Activated B cell treated with CpG ODN at 0.5 μM for 24 hours (primary cell): ENCODE results near the gene PSMD9. TPM values are rescaled to one million over a fixed set of nuclear protein-coding genes. Genes with fewer than 3 reads are reported as not detected.

Source experiments
- ATAC-seq: fragments of 200-7000 bp; cut with Tn5 transposase; one replicate; pipeline ENCODE4 v1.10.0; 2021; ENCODE audit warnings: low read depth, mild to moderate bottlenecking, moderate library complexity
- CTCF ChIA-PET: fragments of 350-600 bp; sonication (Branson Sonifier 250); formaldehyde crosslinking; loops from one replicate; lab custom pipeline; 2021; ENCODE audit warnings: antibody characterized with exemption; lab: Charles Lee
- POLR2A ChIA-PET: fragments of 350-600 bp; sonication (Branson Sonifier 250); formaldehyde crosslinking; loops from one replicate; lab custom pipeline; 2021; ENCODE audit warnings: antibody characterized with exemption; lab: Charles Lee
- DNase-seq: peaks from one replicate; pipeline ENCODE4 v3.0.0; 2022
- H3K27ac Mint-ChIP-seq: one replicate; pipeline ENCODE4 v1.8.0; 2020; ENCODE audit warnings: mixed read lengths
- H3K27me3 Mint-ChIP-seq: one replicate; pipeline ENCODE4 v1.8.0; 2021; ENCODE audit warnings: mixed read lengths
- H3K36me3 Mint-ChIP-seq: one replicate; pipeline ENCODE4 v1.8.0; 2021; ENCODE audit warnings: low read depth, mixed read lengths
- H3K4me1 Mint-ChIP-seq: one replicate; pipeline ENCODE4 v1.8.0; 2021; ENCODE audit warnings: mixed read lengths
- H3K4me3 Mint-ChIP-seq: one replicate; pipeline ENCODE4 v1.8.0; 2020; ENCODE audit warnings: mild to moderate bottlenecking, mixed read lengths
- H3K9me3 Mint-ChIP-seq: one replicate; pipeline ENCODE4 v1.8.0; 2020; ENCODE audit warnings: mixed read lengths
- intact Hi-C: fragments of 100-400 bp; cut with micrococcal nuclease; formaldehyde crosslinking; loops from one replicate; pipeline ENCODE4 v1.15.1; 2024
- total RNA-seq: library from RNA; stranded (reverse); gene quantifications from 2 replicates; pipeline ENCODE4 v1.2.3, GENCODE V29; 2022
- TF ChIP-seq, protein P1 (sequence below): fragments of 200-600 bp; IDR thresholded peaks from one replicate; pipeline ENCODE4 v1.8.0; 2022; ENCODE audit warnings: antibody characterized with exemption, mild to moderate bottlenecking

PSMD9 gene
- total RNA-seq, 1 donor from 2014 or later = 40.2 TPM

DNA sequence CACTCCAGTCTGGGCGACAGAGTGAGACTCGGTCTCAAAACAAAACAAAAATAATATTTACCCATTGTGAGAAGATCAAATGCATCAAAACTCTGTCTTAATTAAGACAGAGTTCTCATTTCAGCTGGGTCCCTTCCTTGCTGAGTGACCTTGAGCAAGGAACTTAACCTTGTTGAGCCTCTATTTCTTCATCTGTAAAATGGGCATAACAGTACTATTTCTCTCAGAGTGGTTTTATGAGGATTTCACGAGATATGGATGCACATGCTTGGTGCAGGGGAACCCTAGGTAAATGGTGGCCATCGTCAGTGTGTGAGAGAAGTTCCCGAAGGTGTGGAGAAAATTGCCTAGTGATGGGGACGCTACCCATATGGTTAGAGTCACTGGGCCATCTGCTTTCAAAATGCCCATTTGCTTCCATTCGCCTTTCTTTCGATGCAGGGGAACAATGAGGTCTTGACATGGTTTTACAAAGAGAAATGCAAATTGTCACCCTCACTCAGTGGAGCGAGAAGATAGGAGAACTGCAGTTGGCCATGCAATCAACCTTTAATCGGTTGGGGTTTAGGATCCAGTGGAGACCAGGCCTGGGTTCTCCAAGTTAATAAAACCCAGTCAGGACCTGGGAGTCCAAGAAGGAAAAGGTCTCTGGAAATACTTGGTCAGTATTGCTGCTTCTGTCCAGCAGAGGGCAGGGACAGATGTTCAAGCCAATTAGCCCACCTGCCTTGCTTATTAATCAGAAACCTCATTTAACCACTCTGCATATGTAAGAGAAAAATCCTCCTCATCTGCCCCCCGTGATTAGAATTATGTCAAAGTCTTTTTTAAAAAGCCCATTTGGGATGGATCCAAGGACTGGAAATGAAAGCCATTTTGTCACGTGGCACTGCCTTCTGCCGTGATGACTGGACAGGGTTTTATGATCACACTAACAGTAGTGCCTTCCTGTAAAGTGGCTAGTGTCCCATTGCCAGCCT lies 67.0 kb downstream of the PSMD9 start:
- Mint-ChIP-seq H3K9me3 (no peaks in the 10 kb centered on the region), H3K27ac (no peak overlapping the region), H3K27me3 (no peaks in the 10 kb centered on the region), H3K4me3 (no peak overlapping the region), H3K4me1 (peaks cover 21% of the 10 kb centered on the region), H3K36me3 (no peaks in the 10 kb centered on the region)
- ChIA-PET POLR2A (no interaction called here), CTCF (no interaction called here)
- DNase-seq = no peak
- ATAC-seq = peak; percentile 21
- TF ChIP-seq, protein P1, sequence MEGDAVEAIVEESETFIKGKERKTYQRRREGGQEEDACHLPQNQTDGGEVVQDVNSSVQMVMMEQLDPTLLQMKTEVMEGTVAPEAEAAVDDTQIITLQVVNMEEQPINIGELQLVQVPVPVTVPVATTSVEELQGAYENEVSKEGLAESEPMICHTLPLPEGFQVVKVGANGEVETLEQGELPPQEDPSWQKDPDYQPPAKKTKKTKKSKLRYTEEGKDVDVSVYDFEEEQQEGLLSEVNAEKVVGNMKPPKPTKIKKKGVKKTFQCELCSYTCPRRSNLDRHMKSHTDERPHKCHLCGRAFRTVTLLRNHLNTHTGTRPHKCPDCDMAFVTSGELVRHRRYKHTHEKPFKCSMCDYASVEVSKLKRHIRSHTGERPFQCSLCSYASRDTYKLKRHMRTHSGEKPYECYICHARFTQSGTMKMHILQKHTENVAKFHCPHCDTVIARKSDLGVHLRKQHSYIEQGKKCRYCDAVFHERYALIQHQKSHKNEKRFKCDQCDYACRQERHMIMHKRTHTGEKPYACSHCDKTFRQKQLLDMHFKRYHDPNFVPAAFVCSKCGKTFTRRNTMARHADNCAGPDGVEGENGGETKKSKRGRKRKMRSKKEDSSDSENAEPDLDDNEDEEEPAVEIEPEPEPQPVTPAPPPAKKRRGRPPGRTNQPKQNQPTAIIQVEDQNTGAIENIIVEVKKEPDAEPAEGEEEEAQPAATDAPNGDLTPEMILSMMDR = no peak
- intact Hi-C loops = loop anchor here (2.0 to 5.0 kb wide), 2 partner anchors 67 to 75 kb away; partner anchors contain the start of gene BCL7A

DNA sequence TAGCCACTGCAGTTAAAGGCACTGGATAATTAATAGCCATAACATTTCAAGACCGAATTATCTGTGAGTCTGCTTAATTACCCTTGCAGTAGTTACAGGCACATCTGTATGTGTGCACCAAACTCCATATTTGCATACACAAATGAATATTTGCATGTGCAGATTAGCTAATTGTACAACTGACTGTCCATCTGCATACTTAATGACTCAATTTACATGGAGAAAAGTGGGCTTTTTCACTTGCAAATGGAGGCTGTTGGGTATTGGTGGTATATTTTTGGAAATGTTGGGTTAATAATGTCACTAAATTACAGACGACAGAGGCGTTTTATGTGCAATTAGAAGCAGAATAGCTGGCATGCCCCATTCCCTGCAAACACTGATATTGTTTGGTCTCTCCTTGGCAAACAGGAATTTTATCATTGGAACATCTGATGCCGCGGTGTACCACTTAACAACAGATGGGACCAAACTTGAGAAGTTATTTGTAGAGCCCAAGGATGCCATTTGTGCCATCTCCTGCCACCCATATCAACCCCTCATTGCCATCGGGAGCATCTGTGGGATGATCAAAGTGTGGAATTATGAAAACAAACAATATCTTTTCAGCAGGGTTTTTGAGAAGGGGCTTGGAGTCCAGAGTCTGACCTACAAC lies 69.4 kb downstream of the PSMD9 start:
- Mint-ChIP-seq H3K27me3 (no peaks in the 10 kb centered on the region), H3K36me3 (no peaks in the 10 kb centered on the region), H3K27ac (no peak overlapping the region), H3K9me3 (no peaks in the 10 kb centered on the region), H3K4me3 (no peak overlapping the region), H3K4me1 (peaks cover 21% of the 10 kb centered on the region)
- ATAC-seq (no peak), DNase-seq (no peak)
- POLR2A ChIA-PET = interaction anchor here (0.6 kb wide), 1 partner anchor 49 kb away, joined by 4 read pairs; no protein-coding TSS in a partner anchor
- CTCF ChIA-PET = interaction anchor here (1.6 to 1.8 kb wide), 2 partner anchors 70 to 71 kb away, joined by 4 read pairs; no protein-coding TSS in a partner anchor
- TF ChIP-seq, protein P1 = no peak
- intact Hi-C loops = loop anchor here (5.0 kb wide), 1 partner anchor 64 kb away; the partner anchor contains the start of gene BCL7A

DNA sequence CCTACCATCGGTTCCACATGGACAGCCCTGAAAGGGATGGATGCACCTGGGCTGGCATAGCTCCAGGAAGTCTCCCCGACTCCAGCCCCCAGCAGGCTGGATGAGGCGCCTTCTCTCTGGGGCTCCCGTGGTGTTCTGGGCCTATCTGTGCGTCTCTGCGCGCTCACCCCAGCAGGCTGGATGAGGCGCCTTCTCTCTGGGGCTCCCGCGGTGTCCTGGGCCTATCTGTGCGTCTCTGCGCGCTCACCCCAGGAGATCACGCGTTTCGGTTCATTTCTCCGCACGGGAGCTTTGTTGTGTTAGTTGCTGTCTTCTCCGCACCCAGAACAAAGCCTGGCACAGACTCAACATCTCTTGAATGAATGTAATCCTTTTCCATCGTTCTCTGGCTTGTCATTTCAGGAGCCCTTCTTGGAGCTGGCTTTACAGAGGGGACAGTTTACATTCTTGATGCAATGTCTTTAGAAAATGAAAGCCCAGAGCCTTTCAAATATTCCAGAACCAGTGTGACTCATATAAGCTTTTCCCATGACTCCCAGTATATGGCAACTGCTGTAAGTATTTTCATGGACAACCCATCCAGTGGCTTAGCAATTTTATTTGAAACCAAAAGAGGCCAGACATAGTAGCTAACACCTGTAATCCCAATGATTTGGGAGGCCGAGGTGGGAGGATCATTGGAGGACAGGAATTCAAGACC lies 70.1 kb downstream of the PSMD9 start:
- intact Hi-C loops = loop anchor here (5.0 kb wide), 1 partner anchor 64 kb away; the partner anchor contains the start of gene BCL7A
- peaks cover 21% of the 10 kb centered on the region for H3K4me1 Mint-ChIP-seq
- ChIA-PET POLR2A (interaction anchor here (0.6 kb wide), 2 partner anchors 48 to 130 kb away, joined by 4 to 7 read pairs; no protein-coding TSS in a partner anchor), CTCF (interaction anchor here (1.8 kb wide), 1 partner anchor 69 kb away, joined by 4 read pairs; no protein-coding TSS in a partner anchor)
- no peak overlapping the region for H3K27ac Mint-ChIP-seq
- no peaks in the 10 kb centered on the region for H3K27me3 Mint-ChIP-seq
- ATAC-seq = no peak
- no peaks in the 10 kb centered on the region for H3K36me3 Mint-ChIP-seq
- TF ChIP-seq, protein P1 = no peak
- no peaks in the 10 kb centered on the region for H3K9me3 Mint-ChIP-seq
- DNase-seq = no peak
- H3K4me3 Mint-ChIP-seq = no peak overlapping the region

DNA sequence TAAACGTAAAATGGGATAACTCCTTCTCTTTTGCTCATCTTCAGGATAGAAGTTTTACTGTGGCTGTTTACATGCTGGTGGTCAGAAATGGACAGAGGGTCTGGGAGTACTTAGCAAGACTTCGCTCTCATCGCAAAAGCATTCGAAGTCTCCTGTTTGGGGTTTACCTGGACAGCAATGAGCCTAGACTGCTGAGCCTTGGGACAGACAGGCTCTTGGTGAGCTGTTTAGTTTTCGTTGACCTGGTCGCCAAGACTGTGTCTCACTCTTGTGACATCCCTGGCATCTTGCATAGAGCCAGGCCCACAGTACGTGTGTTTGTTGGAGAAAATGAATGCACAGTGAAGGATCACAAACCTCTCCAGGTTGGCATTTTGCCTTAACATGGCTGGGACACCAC lies 72.0 kb downstream of the PSMD9 start:
- Mint-ChIP-seq H3K4me3 (no peak overlapping the region), H3K27ac (no peak overlapping the region), H3K9me3 (no peaks in the 10 kb centered on the region), H3K36me3 (no peaks in the 10 kb centered on the region), H3K4me1 (peaks cover 21% of the 10 kb centered on the region), H3K27me3 (no peaks in the 10 kb centered on the region)
- intact Hi-C loops = no loop called here
- POLR2A ChIA-PET = no interaction called here
- no peak for ATAC-seq
- DNase-seq = no peak
- TF ChIP-seq, protein P1 = no peak
- CTCF ChIA-PET = no interaction called here
